ENCODE results near the gene GAP43.

The GAP43 gene

GRCh38 chr3:115666920-115667737 lies 43.8 kb downstream of the GAP43 start:
- DNase-seq = no peak

GRCh38 chr3:115667738-115668065 lies 44.4 kb downstream of the GAP43 start:
- no peak for DNase-seq

GRCh38 chr3:115670911-115671310 lies 47.6 kb downstream of the GAP43 start:
- no peak for DNase-seq

- no peak for DNase-seq
These were observed 48.6 kb downstream of the GAP43 start for GRCh38 chr3:115671761-115672455.

GRCh38 chr3:115673881-115674280 lies 50.6 kb downstream of the GAP43 start:
- no peak for DNase-seq

- no peak for DNase-seq
These were observed 53.0 kb downstream of the GAP43 start for GRCh38 chr3:115676336-115676735.

- no peak for DNase-seq
These were observed 57.6 kb downstream of the GAP43 start for GRCh38 chr3:115680803-115681345.

DNA sequence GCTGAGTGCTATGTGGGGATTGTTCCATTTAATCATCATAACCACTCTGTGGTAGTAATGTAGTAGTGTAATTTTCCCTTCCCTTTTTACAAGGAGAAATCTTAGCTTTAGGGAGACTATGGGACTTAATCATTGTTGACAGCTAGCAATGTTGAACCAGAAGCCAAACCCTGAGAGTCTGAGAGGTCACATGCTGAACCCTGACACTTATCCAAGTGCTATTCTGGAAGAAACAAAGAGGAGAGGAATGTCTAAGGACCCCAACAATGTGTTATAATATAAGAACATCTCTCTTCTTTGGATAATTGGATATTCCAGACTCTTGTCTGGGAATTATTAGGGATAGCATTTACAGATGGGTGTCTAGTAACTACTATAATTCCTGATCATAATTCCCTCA lies 58.4 kb downstream of the GAP43 start:
- no peak for DNase-seq

DNA sequence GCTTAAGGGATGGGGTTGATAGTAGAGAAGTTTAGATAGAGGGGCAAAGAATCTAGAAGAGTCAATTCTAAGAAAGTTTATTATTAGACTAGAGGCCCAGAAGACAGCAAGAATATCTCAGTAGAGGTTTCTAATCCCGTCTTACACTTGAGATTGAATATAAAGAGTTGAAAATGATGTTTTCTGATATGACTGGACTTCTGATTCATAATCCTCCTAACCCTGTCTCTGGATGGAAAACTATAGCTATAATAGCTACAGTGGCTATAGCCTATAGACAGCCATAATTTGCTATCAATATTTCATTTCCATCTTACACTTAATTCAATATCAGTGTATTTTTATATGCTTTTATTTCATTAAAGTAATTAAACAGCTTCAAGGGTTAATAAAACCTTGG lies 60.0 kb downstream of the GAP43 start:
- DNase-seq = no peak

GRCh38 chr3:115683773-115684172 lies 60.5 kb downstream of the GAP43 start:
- no peak for DNase-seq

GRCh38 chr3:115685097-115685496 lies 61.8 kb downstream of the GAP43 start:
- no peak for DNase-seq

GRCh38 chr3:115687721-115688120 lies 64.4 kb downstream of the GAP43 start:
- no peak for DNase-seq

GRCh38 chr3:115688418-115688817 lies 65.1 kb downstream of the GAP43 start:
- DNase-seq = no peak

DNA sequence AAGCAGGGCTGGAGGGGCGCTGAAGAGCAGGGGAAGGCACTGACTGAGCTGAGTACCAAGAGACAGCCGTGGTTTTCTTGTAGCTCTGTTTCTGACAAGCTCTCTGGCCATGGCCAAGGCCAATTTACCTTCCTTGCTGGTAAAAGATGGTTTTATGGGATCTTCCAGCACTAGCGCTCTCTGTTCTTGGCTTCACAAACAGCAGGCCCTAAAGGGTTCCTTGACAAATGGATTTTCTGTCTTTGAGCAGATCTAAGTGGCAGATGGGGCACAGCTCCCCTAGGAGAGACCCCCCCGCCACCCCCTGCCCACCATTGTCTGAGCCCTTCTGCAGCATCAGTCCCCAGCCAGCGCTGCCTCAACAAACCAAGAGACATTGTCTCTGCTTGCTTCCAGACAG lies 66.6 kb downstream of the GAP43 start:
- no peak for DNase-seq

DNA sequence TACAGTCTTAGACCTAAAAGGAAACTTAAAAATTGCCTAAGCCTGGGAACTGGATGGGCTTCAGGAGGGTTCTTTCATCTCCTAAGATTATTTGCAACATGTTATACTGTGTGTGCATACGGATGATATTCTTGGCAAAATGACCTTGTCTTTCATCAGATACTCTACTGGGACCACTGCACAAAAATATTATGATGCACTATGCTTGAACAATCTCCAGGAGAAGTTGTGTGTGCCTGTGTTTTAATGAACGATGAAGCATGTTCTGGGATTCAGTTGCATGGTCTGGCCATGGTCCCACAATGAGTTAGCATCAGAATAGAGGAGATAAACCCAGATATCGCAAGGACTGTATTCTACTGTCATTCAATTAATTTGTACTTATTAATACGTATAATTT lies 68.7 kb downstream of the GAP43 start:
- no peak for DNase-seq

DNA sequence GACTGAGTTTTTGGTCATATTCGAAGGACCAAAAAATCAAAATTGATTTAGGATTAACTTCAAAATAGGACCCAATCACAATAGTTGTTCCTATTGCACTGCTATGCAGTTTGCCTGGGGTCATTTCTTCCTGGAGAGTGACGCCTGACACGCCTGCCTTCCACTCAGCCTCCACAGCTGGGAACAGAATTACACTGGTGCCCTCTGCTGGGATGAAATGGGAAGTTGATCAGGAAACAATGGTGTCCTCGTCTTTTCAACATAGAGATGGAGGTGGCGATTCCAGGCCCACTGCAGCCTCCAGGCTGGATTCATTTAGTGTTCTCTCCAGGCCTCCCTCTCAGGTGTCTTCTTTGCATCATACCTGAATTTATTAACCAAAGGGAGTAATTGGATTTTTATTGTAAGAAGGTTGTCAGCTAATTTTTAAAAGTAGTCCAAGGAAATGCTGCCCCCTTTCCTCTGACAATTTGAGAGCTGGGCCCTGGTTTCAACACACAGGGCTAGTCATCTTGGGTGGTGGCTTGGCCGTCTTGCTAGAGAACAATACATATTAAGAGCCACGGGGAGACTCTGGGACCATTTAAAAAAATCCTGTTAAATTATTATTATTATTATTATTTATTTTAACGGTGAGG lies 69.7 kb downstream of the GAP43 start:
- peak; percentile 54 for DNase-seq

DNA sequence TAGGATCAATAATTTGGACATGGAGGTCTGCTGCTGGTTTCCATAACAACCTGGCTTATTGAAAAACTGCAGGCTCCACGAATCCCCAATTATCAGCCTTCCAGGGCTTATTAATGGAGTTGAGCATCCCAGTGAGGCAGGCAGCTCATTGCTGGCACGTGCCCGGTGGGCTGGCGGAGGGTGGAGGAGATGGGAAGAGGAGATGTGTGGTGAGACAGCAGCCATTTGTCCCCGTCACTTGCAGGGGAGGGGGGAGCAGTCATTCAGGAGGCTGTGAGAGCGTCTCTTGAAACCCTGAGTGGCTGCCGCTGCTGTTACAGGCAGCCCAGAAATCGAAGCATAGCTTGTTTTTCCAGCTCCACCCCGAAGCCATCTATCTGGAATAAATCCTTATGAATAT lies 70.6 kb downstream of the GAP43 start:
- DNase-seq = no peak

- no peak for DNase-seq
These were observed 71.8 kb downstream of the GAP43 start for GRCh38 chr3:115695090-115695489.

- DNase-seq = no peak
These were observed 74.1 kb downstream of the GAP43 start for GRCh38 chr3:115697263-115698053.

- DNase-seq = no peak
These were observed 75.7 kb downstream of the GAP43 start for GRCh38 chr3:115698851-115699591.

- DNase-seq = no peak
These were observed 76.4 kb downstream of the GAP43 start for GRCh38 chr3:115699706-115700105.

- no peak for DNase-seq
These were observed 79.3 kb downstream of the GAP43 start for GRCh38 chr3:115702598-115702997.

Data from activated T-cell treated with anti-CD3 and anti-CD28 coated beads for 4 hours (primary cell).